Prostate gland (tissue), 2 donors: ENCODE data around the gene SPI1. TPM values are rescaled to one million over a fixed set of nuclear protein-coding genes. Genes with fewer than 3 reads are reported as not detected.

Source experiments
- DNase-seq: peaks from one replicate; pipeline ENCODE4 v3.0.0-alpha.2; 2019; ENCODE audit warnings: low spot score
- H3K27ac ChIP-seq, 2 donors: fragments of 200-600 bp; sonication (generic); 2 replicates each; pipeline ENCODE4 v1.5.1; 2017 to 2019
- H3K27me3 ChIP-seq: fragments of 200-600 bp; sonication (generic); replicated peaks from 2 replicates; pipeline ENCODE4 v1.5.1; 2019; ENCODE audit not compliant: insufficient read depth
- H3K36me3 ChIP-seq, 2 donors: fragments of 200-600 bp; sonication (generic); 1 replicate in 1 of 2; 2 replicates in 1 of 2; pipeline versions ENCODE4 v1.5.1 to v1.8.1; 2017 to 2019
- H3K4me1 ChIP-seq: fragments of 200-600 bp; sonication (generic); replicated peaks from 2 replicates; pipeline ENCODE4 v1.5.1; 2019
- H3K4me3 ChIP-seq, 2 donors: fragments of 200-600 bp; sonication (generic); 2 replicates each; pipeline ENCODE4 v1.5.1; 2017 to 2019
- H3K9me3 ChIP-seq: fragments of 200-600 bp; sonication (generic); 2 replicates; pipeline ENCODE4 v1.5.1; 2017
- POLR2A ChIP-seq: fragments of 450-650 bp; IDR thresholded peaks from one replicate; pipeline ENCODE4 v1.6.1; 2016; ENCODE audit warnings: antibody characterized with exemption, mild to moderate bottlenecking
- POLR2AphosphoS5 ChIP-seq: sonication (generic); formaldehyde crosslinking; IDR thresholded peaks from one replicate; pipeline ENCODE4 v1.6.1; 2017; ENCODE audit warnings: antibody characterized with exemption
- WGBS: methylation state at CpG from one replicate; pipeline ENCODE4 v1.1.5; 2018; 5-methylcytosine and 5-hydroxymethylcytosine counted together
- intact Hi-C: fragments of 100-400 bp; cut with DNase I; formaldehyde crosslinking; loops from one replicate; pipeline ENCODE4 v1.14.2; 2022
- total RNA-seq, 2 donors: library from RNA; depleted of rRNA; stranded (reverse); fragments of >200 nt; gene quantifications; one replicate each; pipeline ENCODE4 v1.1.0, GENCODE V29; 2016
- TF ChIP-seq, protein P1 (sequence below), 4 experiments: fragments of 200-600 bp in 2 of 4; fragments of 450-650 bp in 2 of 4; sonication (generic) in 2 of 4; IDR thresholded peaks; 1 replicate in 3 of 4; 2 replicates in 1 of 4; pipeline ENCODE4 v1.5.1; 2016 to 2019; ENCODE audit warnings: antibody characterized with exemption in 4 of 4, mild to moderate bottlenecking in 2 of 4, moderate library complexity in 2 of 4

Gene SPI1
- total RNA-seq, 2 donors from 2014 or later, result 6.8 to 13.4 TPM

DNA sequence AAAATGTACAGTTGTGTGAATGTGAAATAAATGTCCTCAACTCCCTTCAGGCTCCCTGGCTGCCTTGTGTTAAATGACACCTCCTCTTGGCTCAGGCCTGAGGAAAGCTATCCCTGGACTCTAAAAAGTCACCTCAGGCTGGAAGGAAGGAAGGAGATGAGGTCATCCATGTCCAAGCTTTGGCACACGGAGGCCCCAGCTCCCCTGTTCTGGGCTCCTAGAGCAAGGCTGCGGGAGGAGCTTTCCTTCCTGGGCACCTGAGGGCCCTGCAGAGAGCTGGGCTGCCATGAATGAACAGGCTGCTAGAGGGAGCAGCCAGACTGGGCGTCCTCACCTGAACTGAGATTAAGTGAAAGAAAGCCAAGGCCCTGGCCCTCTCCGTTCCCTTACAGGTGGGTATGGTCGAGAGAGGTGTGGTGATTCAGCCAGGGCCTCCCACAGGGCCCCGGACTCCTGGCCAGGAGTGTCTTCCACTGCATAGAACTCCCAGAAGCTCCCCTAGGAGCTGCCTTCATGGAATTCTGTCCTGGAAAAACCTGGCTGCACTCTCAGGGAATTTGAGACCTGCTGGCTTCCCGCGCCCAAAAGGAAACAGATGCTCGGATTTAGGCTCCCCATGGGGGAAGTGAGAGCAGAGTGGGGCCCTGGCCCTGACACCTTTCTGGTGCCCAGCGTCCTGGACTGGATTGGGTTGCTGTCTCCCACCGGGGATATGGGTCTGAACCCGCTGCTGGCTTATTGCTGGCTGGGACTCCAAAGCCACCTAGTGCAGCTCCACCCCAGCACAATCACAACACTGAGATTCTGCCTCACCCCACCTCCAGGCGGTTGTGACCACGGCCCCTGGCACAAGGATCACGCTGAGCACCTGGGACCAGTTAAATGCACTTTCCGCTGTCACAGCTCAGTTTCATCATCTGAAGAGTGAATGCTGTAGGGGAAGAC is 48.1 kb downstream of the SPI1 start:
- DNase-seq, result no peak
- Histone ChIP-seq H3K9me3 (no peaks in the 10 kb centered on the region), H3K27me3 (no peaks in the 10 kb centered on the region), H3K4me3 (no peak overlapping the region), H3K4me1 (no peaks in the 10 kb centered on the region), H3K36me3 (peaks cover 9 to 17% of the 10 kb centered on the region in 2 donors), H3K27ac (no peak overlapping the region)
- intact Hi-C loops, result no loop called here
- TF ChIP-seq POLR2AphosphoS5, result no peak
- TF ChIP-seq, protein P1, sequence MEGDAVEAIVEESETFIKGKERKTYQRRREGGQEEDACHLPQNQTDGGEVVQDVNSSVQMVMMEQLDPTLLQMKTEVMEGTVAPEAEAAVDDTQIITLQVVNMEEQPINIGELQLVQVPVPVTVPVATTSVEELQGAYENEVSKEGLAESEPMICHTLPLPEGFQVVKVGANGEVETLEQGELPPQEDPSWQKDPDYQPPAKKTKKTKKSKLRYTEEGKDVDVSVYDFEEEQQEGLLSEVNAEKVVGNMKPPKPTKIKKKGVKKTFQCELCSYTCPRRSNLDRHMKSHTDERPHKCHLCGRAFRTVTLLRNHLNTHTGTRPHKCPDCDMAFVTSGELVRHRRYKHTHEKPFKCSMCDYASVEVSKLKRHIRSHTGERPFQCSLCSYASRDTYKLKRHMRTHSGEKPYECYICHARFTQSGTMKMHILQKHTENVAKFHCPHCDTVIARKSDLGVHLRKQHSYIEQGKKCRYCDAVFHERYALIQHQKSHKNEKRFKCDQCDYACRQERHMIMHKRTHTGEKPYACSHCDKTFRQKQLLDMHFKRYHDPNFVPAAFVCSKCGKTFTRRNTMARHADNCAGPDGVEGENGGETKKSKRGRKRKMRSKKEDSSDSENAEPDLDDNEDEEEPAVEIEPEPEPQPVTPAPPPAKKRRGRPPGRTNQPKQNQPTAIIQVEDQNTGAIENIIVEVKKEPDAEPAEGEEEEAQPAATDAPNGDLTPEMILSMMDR (IDR thresholded peaks at IDR 0.05), result no peak
- TF ChIP-seq POLR2A, result no peak
- WGBS, result 51% methylated on average over 16 of the region's 16 CpGs

DNA sequence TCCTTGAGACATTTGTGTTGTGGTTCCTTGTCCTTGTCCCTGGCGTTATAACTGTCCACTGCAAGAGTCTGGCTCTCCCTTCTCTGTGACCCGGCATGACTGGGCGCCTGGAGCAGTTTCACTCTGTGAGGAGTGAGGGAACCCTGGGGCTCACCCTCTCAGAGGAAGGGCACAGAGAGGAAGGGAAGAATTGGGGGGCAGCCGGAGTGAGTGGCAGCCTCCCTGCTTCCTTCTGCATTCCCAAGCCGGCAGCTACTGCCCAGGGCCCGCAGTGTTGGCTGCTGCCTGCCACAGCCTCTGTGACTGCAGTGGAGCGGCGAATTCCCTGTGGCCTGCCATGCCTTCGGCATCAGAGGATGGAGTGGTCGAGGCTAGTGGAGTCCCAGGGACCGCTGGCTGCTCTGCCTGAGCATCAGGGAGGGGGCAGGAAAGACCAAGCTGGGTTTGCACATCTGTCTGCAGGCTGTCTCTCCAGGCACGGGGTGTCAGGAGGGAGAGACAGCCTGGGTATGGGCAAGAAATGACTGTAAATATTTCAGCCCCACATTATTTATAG is 48.8 kb downstream of the SPI1 start:
- TF ChIP-seq, protein P1 (IDR thresholded peaks at IDR 0.05), result no peak
- TF ChIP-seq POLR2A, result no peak
- no peak for TF ChIP-seq POLR2AphosphoS5
- Histone ChIP-seq H3K9me3 (no peaks in the 10 kb centered on the region), H3K27ac (no peak overlapping the region), H3K27me3 (no peaks in the 10 kb centered on the region), H3K4me3 (no peak overlapping the region), H3K36me3 (peaks cover 9 to 19% of the 10 kb centered on the region in 2 donors), H3K4me1 (no peaks in the 10 kb centered on the region)
- no peak for DNase-seq
- 74% methylated on average over 12 of the region's 12 CpGs for WGBS
- intact Hi-C loops, result no loop called here

DNA sequence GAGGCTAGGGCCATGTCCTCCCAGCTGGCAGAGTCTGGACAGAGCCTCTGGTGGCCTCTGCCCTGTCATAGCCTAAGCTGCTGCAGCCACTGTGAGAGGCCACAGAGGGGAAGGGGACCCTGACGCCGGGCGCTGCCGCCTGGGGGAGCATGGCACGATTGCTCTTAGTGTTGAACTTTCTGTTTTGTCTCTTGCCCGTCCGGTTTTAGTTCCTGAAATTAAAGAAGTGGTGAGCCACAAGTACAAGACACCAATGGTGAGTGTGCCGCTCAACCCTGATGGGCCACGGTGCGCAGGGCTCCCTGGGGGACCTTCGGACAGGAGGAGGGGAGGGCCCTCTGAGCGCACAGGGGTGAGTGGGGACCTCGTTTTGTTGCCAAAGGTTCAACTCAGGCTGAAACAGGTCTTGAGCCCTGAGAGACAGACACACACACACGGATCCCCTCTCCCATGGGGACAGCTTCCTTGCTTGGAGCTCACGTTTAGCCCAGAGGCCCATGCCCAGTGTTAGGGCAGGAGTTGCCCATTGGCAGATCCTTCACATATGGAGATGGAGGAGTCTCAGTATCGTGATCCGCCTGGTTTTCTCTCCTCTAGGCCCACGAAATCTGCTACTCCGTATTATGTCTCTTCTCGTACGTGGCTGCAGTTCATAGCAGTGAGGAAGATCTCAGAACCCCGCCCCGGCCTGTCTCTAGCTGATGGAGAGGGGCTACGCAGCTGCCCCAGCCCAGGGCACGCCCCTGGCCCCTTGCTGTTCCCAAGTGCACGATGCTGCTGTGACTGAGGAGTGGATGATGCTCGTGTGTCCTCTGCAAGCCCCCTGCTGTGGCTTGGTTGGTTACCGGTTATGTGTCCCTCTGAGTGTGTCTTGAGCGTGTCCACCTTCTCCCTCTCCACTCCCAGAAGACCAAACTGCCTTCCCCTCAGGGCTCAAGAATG is 49.6 kb downstream of the SPI1 start:
- Histone ChIP-seq H3K9me3 (no peaks in the 10 kb centered on the region), H3K4me1 (no peaks in the 10 kb centered on the region), H3K27me3 (no peaks in the 10 kb centered on the region), H3K4me3 (no peak overlapping the region), H3K36me3 (peaks cover 9 to 23% of the 10 kb centered on the region in 2 donors), H3K27ac (no peak overlapping the region)
- TF ChIP-seq POLR2AphosphoS5 (no peak), POLR2A (no peak)
- TF ChIP-seq, protein P1 (IDR thresholded peaks at IDR 0.05), result no peak
- WGBS, result 88% methylated on average over 29 of the region's 29 CpGs
- intact Hi-C loops, result no loop called here
- no peak for DNase-seq

DNA sequence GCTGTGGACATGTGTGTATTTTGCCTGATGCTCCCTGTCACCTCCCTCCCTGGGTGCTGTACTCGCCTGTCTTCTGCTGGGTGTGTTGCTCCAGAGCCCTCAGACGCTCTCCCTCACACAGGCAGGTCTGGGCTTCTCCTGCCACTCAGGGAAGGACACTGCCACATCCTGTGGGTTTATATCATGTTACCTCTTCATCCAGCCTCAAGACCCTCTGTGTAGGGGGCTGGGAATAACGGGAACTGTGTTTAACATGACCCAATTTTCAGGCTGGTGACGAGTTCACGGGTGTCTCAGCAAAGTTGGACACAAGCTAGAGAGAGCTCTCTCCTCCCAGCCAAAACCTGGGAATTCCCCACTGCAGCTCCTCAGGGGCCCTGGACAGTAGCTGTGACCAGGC is 50.4 kb downstream of the SPI1 start:
- intact Hi-C loops, result no loop called here
- Histone ChIP-seq H3K4me3 (no peak overlapping the region), H3K27me3 (no peaks in the 10 kb centered on the region), H3K36me3 (peaks cover 9 to 23% of the 10 kb centered on the region in 2 donors), H3K4me1 (no peaks in the 10 kb centered on the region), H3K9me3 (no peaks in the 10 kb centered on the region), H3K27ac (no peak overlapping the region)
- DNase-seq, result no peak
- TF ChIP-seq, protein P1 (IDR thresholded peaks at IDR 0.05), result no peak
- TF ChIP-seq POLR2A (no peak), POLR2AphosphoS5 (no peak)
- WGBS, result 92% methylated on average over 5 of the region's 5 CpGs
